ENCODE data around the gene CCDC187.

DNA sequence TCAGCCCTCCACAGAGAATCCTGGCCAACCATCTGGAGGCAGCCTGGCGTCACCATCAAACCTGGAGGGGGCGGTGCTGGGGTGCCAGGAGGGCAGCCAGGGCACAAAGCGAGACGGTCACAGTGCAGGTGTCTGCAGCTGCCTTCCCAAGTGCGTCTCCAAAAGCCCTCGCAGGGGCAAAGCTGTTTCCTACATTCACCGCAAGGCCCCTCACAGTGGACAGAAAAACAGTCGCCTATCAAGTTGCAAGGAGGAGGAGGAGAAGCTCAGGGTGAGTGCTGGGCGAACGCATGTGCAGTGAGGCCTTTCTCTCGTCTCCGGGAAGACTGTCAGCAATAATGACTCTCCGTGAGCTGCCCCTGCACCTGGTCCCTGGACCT, 81.0 kb downstream of the CCDC187 start:
- TF ChIP-seq, protein P1, sequence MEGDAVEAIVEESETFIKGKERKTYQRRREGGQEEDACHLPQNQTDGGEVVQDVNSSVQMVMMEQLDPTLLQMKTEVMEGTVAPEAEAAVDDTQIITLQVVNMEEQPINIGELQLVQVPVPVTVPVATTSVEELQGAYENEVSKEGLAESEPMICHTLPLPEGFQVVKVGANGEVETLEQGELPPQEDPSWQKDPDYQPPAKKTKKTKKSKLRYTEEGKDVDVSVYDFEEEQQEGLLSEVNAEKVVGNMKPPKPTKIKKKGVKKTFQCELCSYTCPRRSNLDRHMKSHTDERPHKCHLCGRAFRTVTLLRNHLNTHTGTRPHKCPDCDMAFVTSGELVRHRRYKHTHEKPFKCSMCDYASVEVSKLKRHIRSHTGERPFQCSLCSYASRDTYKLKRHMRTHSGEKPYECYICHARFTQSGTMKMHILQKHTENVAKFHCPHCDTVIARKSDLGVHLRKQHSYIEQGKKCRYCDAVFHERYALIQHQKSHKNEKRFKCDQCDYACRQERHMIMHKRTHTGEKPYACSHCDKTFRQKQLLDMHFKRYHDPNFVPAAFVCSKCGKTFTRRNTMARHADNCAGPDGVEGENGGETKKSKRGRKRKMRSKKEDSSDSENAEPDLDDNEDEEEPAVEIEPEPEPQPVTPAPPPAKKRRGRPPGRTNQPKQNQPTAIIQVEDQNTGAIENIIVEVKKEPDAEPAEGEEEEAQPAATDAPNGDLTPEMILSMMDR (IDR thresholded peaks at IDR 0.05) = no peak
- no peak for TF ChIP-seq EP300 (IDR thresholded peaks at IDR 0.05)
- TF ChIP-seq POLR2AphosphoS5 (IDR thresholded peaks at IDR 0.05) = no peak
- TF ChIP-seq POLR2A (IDR thresholded peaks at IDR 0.05) = no peak
